IMR-90 (cell line): ENCODE results near the gene PNO1.

ENCODE experiments used
- CEBPB ChIP-seq: IDR thresholded peaks from 2 replicates; pipeline ENCODE4 v1.6.1; 2012; ENCODE audit warnings: low read depth, low read length, improper control_type of control experiment
- CTCF ChIP-seq: conservative IDR thresholded peaks from 2 replicates; pipeline ENCODE4 v1.5.1; 2012; ENCODE audit warnings: mild to moderate bottlenecking, low read depth, low read length, improper control_type of control experiment
- FOS ChIP-seq: fragments of 150-350 bp; IDR thresholded peaks from 2 replicates; pipeline ENCODE4 v1.6.1; 2016; ENCODE audit warnings: low read depth, low read length
- MAZ ChIP-seq: IDR thresholded peaks from 2 replicates; pipeline ENCODE4 v1.6.1; 2012; ENCODE audit warnings: low read depth, mild to moderate bottlenecking, low read length, improper control_type of control experiment, moderate library complexity, borderline replicate concordance
- POLR2A ChIP-seq: IDR thresholded peaks from 2 replicates; pipeline ENCODE4 v1.6.1; 2012; ENCODE audit warnings: mild to moderate bottlenecking, low read depth, low read length
- RCOR1 ChIP-seq: IDR thresholded peaks from 2 replicates; pipeline ENCODE4 v1.6.1; 2012; ENCODE audit warnings: mild to moderate bottlenecking, low read length, improper control_type of control experiment; ENCODE audit not compliant: insufficient replicate concordance
- SMC3 ChIP-seq: fragments of 150-350 bp; IDR thresholded peaks from 2 replicates; pipeline ENCODE4 v1.6.1; 2016; ENCODE audit warnings: low read depth, mild to moderate bottlenecking, antibody characterized with exemption, low read length, moderate library complexity
- TF ChIP-seq, protein P1 (sequence below): fragments of 150-350 bp; IDR thresholded peaks from 2 replicates; pipeline ENCODE4 v1.6.1; 2017; ENCODE audit warnings: mild to moderate bottlenecking, antibody characterized with exemption, low read length, low read depth

DNA sequence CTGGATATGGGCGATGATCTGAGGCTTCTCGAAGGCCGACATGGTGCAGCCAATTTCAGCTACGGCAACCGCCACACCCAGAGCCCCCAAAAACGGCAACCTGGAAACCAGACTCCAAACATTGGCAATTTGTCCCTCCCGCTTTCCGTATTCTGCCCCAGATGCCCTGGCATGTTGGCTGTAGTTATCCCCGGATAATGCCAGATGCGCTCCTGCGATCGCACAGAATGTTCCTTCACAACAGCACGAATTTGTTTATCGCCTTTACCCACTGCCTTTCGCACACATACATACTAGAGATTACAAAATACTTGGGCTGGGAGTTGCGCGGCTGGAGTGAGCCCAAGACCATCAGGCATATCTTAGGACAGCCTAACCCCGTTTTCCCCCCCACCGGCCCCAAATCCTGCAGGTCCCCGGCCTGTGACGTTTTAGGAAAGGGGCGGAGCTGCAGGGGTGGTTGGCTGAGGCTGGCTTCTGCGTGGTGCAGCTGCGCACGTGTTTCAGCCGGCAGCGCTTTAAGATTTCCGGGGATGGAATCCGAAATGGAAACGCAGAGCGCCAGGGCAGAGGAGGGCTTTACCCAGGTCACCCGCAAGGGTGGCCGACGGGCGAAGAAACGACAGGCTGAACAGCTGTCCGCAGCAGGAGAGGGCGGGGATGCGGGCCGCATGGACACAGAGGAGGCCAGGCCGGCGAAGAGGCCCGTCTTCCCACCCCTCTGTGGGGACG, at the start of gene PNO1:
- peak; percentile 91 for TF ChIP-seq POLR2A
- no peak for TF ChIP-seq CTCF
- no peak for TF ChIP-seq CEBPB
- TF ChIP-seq, protein P1, sequence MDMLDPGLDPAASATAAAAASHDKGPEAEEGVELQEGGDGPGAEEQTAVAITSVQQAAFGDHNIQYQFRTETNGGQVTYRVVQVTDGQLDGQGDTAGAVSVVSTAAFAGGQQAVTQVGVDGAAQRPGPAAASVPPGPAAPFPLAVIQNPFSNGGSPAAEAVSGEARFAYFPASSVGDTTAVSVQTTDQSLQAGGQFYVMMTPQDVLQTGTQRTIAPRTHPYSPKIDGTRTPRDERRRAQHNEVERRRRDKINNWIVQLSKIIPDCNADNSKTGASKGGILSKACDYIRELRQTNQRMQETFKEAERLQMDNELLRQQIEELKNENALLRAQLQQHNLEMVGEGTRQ = peak; percentile 64
- TF ChIP-seq RCOR1 = no peak
- peak; percentile 95 for TF ChIP-seq MAZ
- TF ChIP-seq SMC3 = no peak
- TF ChIP-seq FOS = no peak
